Measurements from ENCODE around the gene KIF23.

DNA sequence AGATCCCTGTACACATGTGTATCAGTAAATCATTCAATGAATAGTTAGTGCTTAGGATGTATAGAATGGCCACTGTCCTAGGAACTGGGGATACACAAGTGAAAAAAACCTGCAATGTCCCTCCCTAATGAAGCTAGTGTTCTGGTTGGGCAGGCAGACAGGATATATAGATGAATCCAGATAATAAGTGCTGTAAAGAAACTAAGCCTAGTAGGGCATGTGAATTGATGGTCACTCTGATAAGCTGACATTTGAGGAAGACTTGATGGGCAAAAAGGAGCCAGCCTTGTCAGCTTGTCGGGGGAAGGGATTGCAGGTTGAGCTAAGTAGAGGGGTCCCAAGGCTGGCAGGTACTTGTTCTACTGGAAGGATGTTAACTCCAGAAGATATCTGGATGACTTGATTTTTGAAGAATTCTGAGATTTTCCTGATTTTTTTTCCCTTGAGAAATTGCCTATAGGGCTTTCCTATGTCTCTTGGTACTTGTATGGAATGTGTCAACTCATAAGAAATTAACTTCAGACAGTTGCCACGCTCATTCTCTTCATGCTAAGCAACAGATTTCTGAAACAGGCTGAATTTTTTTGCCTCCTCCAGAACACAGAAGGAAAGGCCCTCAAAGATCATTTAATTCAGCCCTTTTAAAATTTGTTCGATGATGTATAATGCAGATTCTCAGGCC is 6.3 kb upstream of the KIF23 start:
- TF ChIP-seq POLR2A (IDR thresholded peaks at IDR 0.05) (no peak), POLR2AphosphoS5 (IDR thresholded peaks at IDR 0.05) (no peak)
- TF ChIP-seq, protein P1, sequence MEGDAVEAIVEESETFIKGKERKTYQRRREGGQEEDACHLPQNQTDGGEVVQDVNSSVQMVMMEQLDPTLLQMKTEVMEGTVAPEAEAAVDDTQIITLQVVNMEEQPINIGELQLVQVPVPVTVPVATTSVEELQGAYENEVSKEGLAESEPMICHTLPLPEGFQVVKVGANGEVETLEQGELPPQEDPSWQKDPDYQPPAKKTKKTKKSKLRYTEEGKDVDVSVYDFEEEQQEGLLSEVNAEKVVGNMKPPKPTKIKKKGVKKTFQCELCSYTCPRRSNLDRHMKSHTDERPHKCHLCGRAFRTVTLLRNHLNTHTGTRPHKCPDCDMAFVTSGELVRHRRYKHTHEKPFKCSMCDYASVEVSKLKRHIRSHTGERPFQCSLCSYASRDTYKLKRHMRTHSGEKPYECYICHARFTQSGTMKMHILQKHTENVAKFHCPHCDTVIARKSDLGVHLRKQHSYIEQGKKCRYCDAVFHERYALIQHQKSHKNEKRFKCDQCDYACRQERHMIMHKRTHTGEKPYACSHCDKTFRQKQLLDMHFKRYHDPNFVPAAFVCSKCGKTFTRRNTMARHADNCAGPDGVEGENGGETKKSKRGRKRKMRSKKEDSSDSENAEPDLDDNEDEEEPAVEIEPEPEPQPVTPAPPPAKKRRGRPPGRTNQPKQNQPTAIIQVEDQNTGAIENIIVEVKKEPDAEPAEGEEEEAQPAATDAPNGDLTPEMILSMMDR (IDR thresholded peaks at IDR 0.05): no peak
